ENCODE data around the gene ZDHHC21. TPM values are rescaled to one million over a fixed set of nuclear protein-coding genes. Genes with fewer than 3 reads are reported as not detected.
A peak's percentile ranks its signal among the peaks of the same experiment; 100 is the strongest.
"Not testable (repeated sequence)": the region's sequence is repeated elsewhere in the genome, so short reads cannot be mapped to it uniquely, and the experiment has no call there.

Gene ZDHHC21
- total and polyA plus RNA-seq, 2 experiments from 2014 or later: 3.3 to 5.9 TPM

GRCh38 chr9:14690948-14691730 lies 2.1 kb downstream of the ZDHHC21 start:
- H3K4me3 ChIP-seq: no peak overlapping the region
- no peaks in the 10 kb centered on the region for H3K9me3 ChIP-seq (ENCODE audit: low read depth)
- TF ChIP-seq EZH2 (IDR thresholded peaks at IDR 0.05; ENCODE audit: insufficient read depth, poor library complexity, severe bottlenecking) (no peak), EZH2phosphoT487 (IDR thresholded peaks at IDR 0.05; ENCODE audit: insufficient read depth, low read depth) (no peak)
- 92 to 93% methylated on average over 7 of the region's 7 CpGs for WGBS, 2 experiments (ENCODE audit: low coverage in 1 of 2, low lambda C conversion rate in 2 of 2, missing lambda C conversion rate in 2 of 2)
- H3K4me2 ChIP-seq (ENCODE audit: unreplicated experiment): peak overlapping the region; percentile 39
- DNase-seq: peak; percentile 34
- H2AFZ ChIP-seq: no peak overlapping the region
- H3K9ac ChIP-seq: no peak overlapping the region
- in situ Hi-C loops (cut with MboI): no loop called here
- H4K20me1 ChIP-seq (ENCODE audit: insufficient read depth): no peaks in the 10 kb centered on the region
- H3K27me3 ChIP-seq (replicated peaks; ENCODE audit: insufficient read depth): no peaks in the 10 kb centered on the region
- H3F3A ChIP-seq (ENCODE audit: insufficient read depth): peaks cover 32% of the 10 kb centered on the region
- H3K27ac ChIP-seq: no peak overlapping the region
- H3K79me2 ChIP-seq (ENCODE audit: insufficient read depth): peaks cover 9% of the 10 kb centered on the region; the same call in 1 of the 2 replicates
- H3K9me2 ChIP-seq (ENCODE audit: insufficient read depth): no peaks in the 10 kb centered on the region
- H3K36me3 ChIP-seq (ENCODE audit: low read depth): no peaks in the 10 kb centered on the region; the same call in 1 of the 2 replicates
- peaks cover 27% of the 10 kb centered on the region for H3K4me1 ChIP-seq (ENCODE audit: insufficient read depth)

GRCh38 chr9:14687042-14687719 lies 6.1 kb downstream of the ZDHHC21 start:
- in situ Hi-C loops (cut with MboI): no loop called here
- Histone ChIP-seq H3K9me3 (ENCODE audit: low read depth) (no peaks in the 10 kb centered on the region), H3K4me3 (no peak overlapping the region), H4K20me1 (ENCODE audit: insufficient read depth) (no peaks in the 10 kb centered on the region), H3K9me2 (ENCODE audit: insufficient read depth) (no peaks in the 10 kb centered on the region), H3K4me1 (ENCODE audit: insufficient read depth) (peaks cover 24% of the 10 kb centered on the region), H3K4me2 (ENCODE audit: unreplicated experiment) (no peak overlapping the region), H3K79me2 (ENCODE audit: insufficient read depth) (peaks cover 5% of the 10 kb centered on the region; the same call in 1 of the 2 replicates), H3F3A (ENCODE audit: insufficient read depth) (peaks cover 25% of the 10 kb centered on the region), H3K27me3 (replicated peaks; ENCODE audit: insufficient read depth) (no peaks in the 10 kb centered on the region), H3K9ac (no peak overlapping the region), H3K27ac (no peak overlapping the region), H3K36me3 (ENCODE audit: low read depth) (no peaks in the 10 kb centered on the region; the same call in 1 of the 2 replicates), H2AFZ (no peak overlapping the region)
- no peak for TF ChIP-seq EZH2phosphoT487 (IDR thresholded peaks at IDR 0.05; ENCODE audit: insufficient read depth, low read depth)
- TF ChIP-seq EZH2 (IDR thresholded peaks at IDR 0.05; ENCODE audit: insufficient read depth, poor library complexity, severe bottlenecking): no peak
- peak; percentile 80 for DNase-seq
- 69 to 72% methylated on average over 12 of the region's 12 CpGs for WGBS, 2 experiments (ENCODE audit: low coverage in 1 of 2, low lambda C conversion rate in 2 of 2, missing lambda C conversion rate in 2 of 2)

GRCh38 chr9:14686168-14686567 lies 7.1 kb downstream of the ZDHHC21 start:
- Histone ChIP-seq H3K27me3 (replicated peaks; ENCODE audit: insufficient read depth) (no peaks in the 10 kb centered on the region), H3K9ac (no peak overlapping the region), H3F3A (ENCODE audit: insufficient read depth) (peaks cover 25% of the 10 kb centered on the region), H2AFZ (no peak overlapping the region), H3K27ac (no peak overlapping the region), H3K4me2 (ENCODE audit: unreplicated experiment) (no peak overlapping the region), H3K9me2 (ENCODE audit: insufficient read depth) (no peaks in the 10 kb centered on the region), H3K9me3 (ENCODE audit: low read depth) (no peaks in the 10 kb centered on the region), H3K4me1 (ENCODE audit: insufficient read depth) (peaks cover 19% of the 10 kb centered on the region), H3K79me2 (ENCODE audit: insufficient read depth) (no peaks in the 10 kb centered on the region), H3K36me3 (ENCODE audit: low read depth) (no peaks in the 10 kb centered on the region; the same call in 1 of the 2 replicates), H4K20me1 (ENCODE audit: insufficient read depth) (no peaks in the 10 kb centered on the region), H3K4me3 (no peak overlapping the region)
- no peak for DNase-seq
- no peak for TF ChIP-seq EZH2phosphoT487 (IDR thresholded peaks at IDR 0.05; ENCODE audit: insufficient read depth, low read depth)
- in situ Hi-C loops (cut with MboI): no loop called here

DNA sequence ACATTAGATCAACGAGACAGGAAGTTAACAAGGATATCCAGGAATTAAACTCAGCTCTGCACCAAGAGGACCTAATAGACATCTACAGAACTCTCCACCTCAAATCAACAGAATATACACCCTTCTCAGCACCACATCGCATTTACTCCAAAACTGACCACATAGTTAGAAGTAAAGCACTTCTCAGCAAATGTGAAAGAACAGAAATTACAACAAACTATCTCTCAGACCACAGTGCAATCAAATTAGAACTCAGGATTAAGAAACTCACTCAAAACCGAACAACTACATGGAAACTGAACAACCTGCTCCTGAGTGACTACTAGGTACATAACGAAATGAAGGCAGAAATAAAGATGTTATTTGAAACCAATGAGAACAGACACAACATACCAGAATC lies 10.6 kb downstream of the ZDHHC21 start:
- H3K27ac ChIP-seq; H4K20me1 ChIP-seq (ENCODE audit: insufficient read depth); H2AFZ ChIP-seq; H3K9me3 ChIP-seq (ENCODE audit: low read depth); H3K4me2 ChIP-seq (ENCODE audit: unreplicated experiment); H3K27me3 ChIP-seq (replicated peaks; ENCODE audit: insufficient read depth); H3K36me3 ChIP-seq (ENCODE audit: low read depth); H3K9me2 ChIP-seq (ENCODE audit: insufficient read depth); H3K9ac ChIP-seq; H3K4me3 ChIP-seq; in situ Hi-C loops (cut with MboI); DNase-seq; H3K79me2 ChIP-seq (ENCODE audit: insufficient read depth): not testable (repeated sequence)
- H3K4me1 ChIP-seq (ENCODE audit: insufficient read depth): peaks cover 11% of the 10 kb centered on the region
- WGBS, 2 experiments (ENCODE audit: low coverage in 1 of 2, low lambda C conversion rate in 2 of 2, missing lambda C conversion rate in 2 of 2): 96 to 98% methylated on average over 4 of the region's 4 CpGs
- peaks cover 12% of the 10 kb centered on the region for H3F3A ChIP-seq (ENCODE audit: insufficient read depth)
